SK-N-SH (cell line): ENCODE results near the gene NKAPL. TPM values are rescaled to one million over a fixed set of nuclear protein-coding genes. Genes with fewer than 3 reads are reported as not detected.

ENCODE experiments used
- CTCF ChIA-PET: fragments of 300-600, 350-600 bp; formaldehyde crosslinking; extraction: SDS; loops from one replicate; lab custom pipeline; 2021; lab: Yijun Ruan, JAX
- POLR2A ChIA-PET: fragments of 350-600 bp; sonication (Branson Sonifier 250); formaldehyde crosslinking; extraction: SDS; loops from one replicate; lab custom pipeline; 2020; ENCODE audit warnings: antibody characterized with exemption, inconsistent platforms; lab: Yijun Ruan, JAX
- DNase-seq: peaks from one replicate; pipeline ENCODE4 v3.0.0; 2012
- H2AFZ ChIP-seq: fragments of 200-600 bp; sonication (generic); 2 replicates; pipeline ENCODE4 v1.8.1; 2016; ENCODE audit warnings: antibody characterized with exemption, mild to moderate bottlenecking, low read depth
- H3F3A ChIP-seq: fragments of 200-600 bp; sonication (generic); replicated peaks from 2 replicates; pipeline ENCODE3; 2016; ENCODE audit warnings: antibody characterized with exemption, mild to moderate bottlenecking; ENCODE audit not compliant: insufficient read depth
- H3K27ac ChIP-seq, 2 experiments: fragments of 200-500 bp in 1 of 2; fragments of 200-600 bp in 1 of 2; sonication (Bioruptor generic) in 1 of 2; sonication (generic), shearing (Covaris generic) in 1 of 2; 2 replicates each; pipeline versions ENCODE4 v1.5.1 to v1.6.1; 2014 to 2016; ENCODE audit warnings: low read depth in 2 of 2, inconsistent platforms in 1 of 2, low read length in 1 of 2, mild to moderate bottlenecking in 1 of 2, mixed read lengths in 1 of 2
- H3K27me3 ChIP-seq: fragments of 200-600 bp; sonication (generic), shearing (Covaris generic); 2 replicates; pipeline ENCODE4 v1.6.1; 2016; ENCODE audit warnings: mixed run types; ENCODE audit not compliant: insufficient read depth
- H3K36me3 ChIP-seq, 2 experiments: fragments of 200-500 bp in 1 of 2; fragments of 200-600 bp in 1 of 2; sonication (Bioruptor generic) in 1 of 2; sonication (generic) in 1 of 2; replicated peaks in 1 of 2; 2 replicates each; pipeline versions ENCODE3 to v1.5.1; 2014 to 2016; ENCODE audit warnings: low read length in 1 of 2, mild to moderate bottlenecking in 1 of 2; ENCODE audit not compliant: insufficient read depth in 2 of 2, control insufficient read depth in 1 of 2
- H3K4me1 ChIP-seq, 2 experiments: fragments of 200-500 bp in 1 of 2; fragments of 200-600 bp in 1 of 2; sonication (Bioruptor generic) in 1 of 2; sonication (generic), shearing (Covaris generic) in 1 of 2; 2 replicates each; pipeline versions ENCODE4 v1.5.1 to v1.6.1; 2014 to 2016; ENCODE audit warnings: low read depth in 1 of 2, low read length in 1 of 2, mixed run types in 1 of 2; ENCODE audit not compliant: insufficient read depth in 2 of 2, control insufficient read depth in 1 of 2
- H3K4me2 ChIP-seq: fragments of 200-600 bp; sonication (generic), shearing (Covaris generic); 2 replicates; pipeline ENCODE4 v1.6.1; 2017; ENCODE audit warnings: mixed run types
- H3K4me3 ChIP-seq, 2 experiments: fragments of 200-500 bp in 1 of 2; fragments of 200-600 bp in 1 of 2; sonication (Bioruptor generic) in 1 of 2; sonication (generic), shearing (Covaris generic) in 1 of 2; 2 replicates each; pipeline versions ENCODE4 v1.5.1 to v1.8.1; 2014 to 2016; ENCODE audit warnings: low read depth in 2 of 2, inconsistent platforms in 1 of 2, low read length in 1 of 2, mild to moderate bottlenecking in 1 of 2, mixed read lengths in 1 of 2, moderate library complexity in 1 of 2
- H3K79me2 ChIP-seq: fragments of 200-600 bp; sonication (generic); 2 replicates; pipeline ENCODE4 v1.8.1; 2017; ENCODE audit warnings: mild to moderate bottlenecking; ENCODE audit not compliant: insufficient read depth
- H3K9ac ChIP-seq: fragments of 200-600 bp; sonication (generic); 2 replicates; pipeline ENCODE4 v1.6.1; 2017; ENCODE audit warnings: mixed run types
- H3K9me2 ChIP-seq: fragments of 200-600 bp; sonication (generic); 2 replicates; pipeline ENCODE4 v1.6.1; 2017; ENCODE audit warnings: mixed run types
- H3K9me3 ChIP-seq: fragments of 200-600 bp; sonication (generic); 2 replicates; pipeline ENCODE4 v1.6.1; 2017; ENCODE audit warnings: mixed run types, mild to moderate bottlenecking, moderate library complexity
- H4K20me1 ChIP-seq: fragments of 200-600 bp; sonication (generic); 2 replicates; pipeline ENCODE4 v1.6.1; 2017; ENCODE audit warnings: mild to moderate bottlenecking, mixed run types; ENCODE audit not compliant: insufficient read depth
- CHD2 ChIP-seq: fragments of 150-350 bp; IDR thresholded peaks from 2 replicates; pipeline ENCODE4 v1.6.1; 2018; ENCODE audit warnings: low read length; ENCODE audit not compliant: partially characterized antibody
- CTCF ChIP-seq: fragments of 200-600 bp; sonication (generic); IDR thresholded peaks from 2 replicates; pipeline ENCODE4 v1.6.1; 2017; ENCODE audit warnings: antibody characterized with exemption, mild to moderate bottlenecking, moderate library complexity
- EP300 ChIP-seq, 2 experiments: IDR thresholded peaks; 2 replicates each; pipeline versions ENCODE4 v1.4.0 to v1.6.1; 2012; ENCODE audit warnings: borderline replicate concordance in 1 of 2, low read depth in 1 of 2, low read length in 1 of 2
- FOSL2 ChIP-seq: IDR thresholded peaks from 2 replicates; pipeline ENCODE4 v1.4.0; 2012; ENCODE audit warnings: low read depth, mild to moderate bottlenecking, moderate library complexity, borderline replicate concordance
- FOXJ3 ChIP-seq: sonication (generic); formaldehyde crosslinking; IDR thresholded peaks from 2 replicates; pipeline ENCODE4 v1.5.1; 2020; ENCODE audit warnings: mild to moderate bottlenecking, missing genetic modification reagents
- FOXM1 ChIP-seq: IDR thresholded peaks from 2 replicates; pipeline ENCODE4 v1.4.0; 2012; ENCODE audit warnings: low read depth, mild to moderate bottlenecking
- GABPA ChIP-seq: IDR thresholded peaks from 2 replicates; pipeline ENCODE4 v1.4.0; 2012; ENCODE audit warnings: low read depth, mild to moderate bottlenecking
- GATA2 ChIP-seq: sonication (generic); formaldehyde crosslinking; IDR thresholded peaks from 2 replicates; pipeline ENCODE4 v1.5.0; 2020; ENCODE audit warnings: mild to moderate bottlenecking, missing genetic modification reagents
- IRF3 ChIP-seq: fragments of 150-350 bp; IDR thresholded peaks from 2 replicates; pipeline ENCODE4 v1.6.1; 2016; ENCODE audit warnings: mild to moderate bottlenecking, low read depth, low read length
- MAX ChIP-seq: IDR thresholded peaks from 2 replicates; pipeline ENCODE4 v1.4.0; 2012; ENCODE audit warnings: low read depth
- MXI1 ChIP-seq: IDR thresholded peaks from 2 replicates; pipeline ENCODE4 v1.6.1; 2012; ENCODE audit warnings: mild to moderate bottlenecking, low read depth, low read length, improper control_type of control experiment
- NRF1 ChIP-seq: IDR thresholded peaks from 2 replicates; pipeline ENCODE4 v1.6.1; 2012; ENCODE audit warnings: low read depth, mild to moderate bottlenecking, low read length
- RAD21 ChIP-seq: IDR thresholded peaks from 2 replicates; pipeline ENCODE4 v1.6.1; 2012; ENCODE audit warnings: mild to moderate bottlenecking, low read length
- REST ChIP-seq: IDR thresholded peaks from 2 replicates; pipeline ENCODE4 v1.6.1; 2012; ENCODE audit warnings: mild to moderate bottlenecking, low read depth, low read length, moderate library complexity
- RFX5 ChIP-seq: IDR thresholded peaks from 2 replicates; pipeline ENCODE4 v1.6.1; 2012; ENCODE audit warnings: mild to moderate bottlenecking, improper control_type of control experiment, low read length
- RXRA ChIP-seq: IDR thresholded peaks from 2 replicates; pipeline ENCODE4 v1.4.0; 2012; ENCODE audit warnings: low read depth, mild to moderate bottlenecking, borderline replicate concordance
- SIN3A ChIP-seq: IDR thresholded peaks from 2 replicates; pipeline ENCODE4 v1.6.1; 2012; ENCODE audit warnings: low read depth, mild to moderate bottlenecking, low read length, moderate library complexity, borderline replicate concordance
- USF1 ChIP-seq: IDR thresholded peaks from 2 replicates; pipeline ENCODE4 v1.4.0; 2012; ENCODE audit warnings: low read depth, borderline replicate concordance
- USF2 ChIP-seq: fragments of 150-350 bp; IDR thresholded peaks from 2 replicates; pipeline ENCODE4 v1.6.1; 2017; ENCODE audit warnings: antibody characterized with exemption, low read length, low read depth, borderline replicate concordance
- YY1 ChIP-seq: IDR thresholded peaks from 2 replicates; pipeline ENCODE4 v1.4.0; 2012; ENCODE audit warnings: low read depth, mild to moderate bottlenecking
- WGBS: methylation state at CpG from one replicate; pipeline ENCODE4 v1.1.6; 2017; ENCODE audit warnings: low lambda C conversion rate; 5-methylcytosine and 5-hydroxymethylcytosine counted together
- polyA plus RNA-seq, 3 experiments: library from polyadenylated mRNA; depleted of rRNA; stranded (reverse); fragments of >200 nt; gene quantifications; 2 replicates each; pipeline ENCODE4 v1.2.3, GENCODE V29; 2012

NKAPL gene
- polyA plus RNA-seq, 1 of the 3 experiments (the other 2 are of a cell fraction) = not detected

- Histone ChIP-seq H3K4me1 (no peaks in the 10 kb centered on the region; a peak in 1 of 4 replicates), H3K79me2 (peaks cover 14% of the 10 kb centered on the region; the same call in 1 of the 2 replicates), H3K9me3 (no peaks in the 10 kb centered on the region), H3K9ac (no peak overlapping the region), H3K4me3 (no peak overlapping the region), H4K20me1 (no peaks in the 10 kb centered on the region), H3K27me3 (no peaks in the 10 kb centered on the region), H3K4me2 (no peak overlapping the region), H3K36me3 (peaks cover 63 to 69% of the 10 kb centered on the region in 2 experiments), H3F3A (no peaks in the 10 kb centered on the region), H2AFZ (no peak overlapping the region), H3K27ac (no peak overlapping the region), H3K9me2 (no peaks in the 10 kb centered on the region)
- DNase-seq = no peak
- no peak for TF ChIP-seq RFX5
- no peak for TF ChIP-seq MXI1
- TF ChIP-seq RXRA = no peak
- no peak for TF ChIP-seq CHD2
- TF ChIP-seq USF2 = no peak
- no peak for TF ChIP-seq NRF1
- no peak for TF ChIP-seq MAX
- no peak for TF ChIP-seq RAD21
- TF ChIP-seq FOXM1 = no peak
- no peak for TF ChIP-seq CTCF
- no peak for TF ChIP-seq IRF3
- TF ChIP-seq GABPA = no peak
- no peak for TF ChIP-seq SIN3A
- TF ChIP-seq FOXJ3 (CRISPR knock-in tag) = no peak
- TF ChIP-seq EP300 (IDR thresholded peaks at IDR 0.05; ENCODE audit: borderline replicate concordance in 1 of 2, low read depth in 1 of 2, low read length in 1 of 2) = no peak
- TF ChIP-seq REST = no peak
- TF ChIP-seq GATA2 (CRISPR knock-in tag) = no peak
- TF ChIP-seq USF1 = no peak
- TF ChIP-seq FOSL2 = no peak
- TF ChIP-seq YY1 = no peak
- ChIA-PET POLR2A (no interaction called here), CTCF (no interaction called here)
- 95% methylated on average over 10 of the region's 11 CpGs for WGBS
Observed at GRCh38 chr6:28232785-28233184, 26.3 kb upstream of the NKAPL start.
